ENCODE measurements around the gene DLG2.
"Not testable (repeated sequence)": the region's sequence is repeated elsewhere in the genome, so short reads cannot be mapped to it uniquely, and the experiment has no call there.

The DLG2 gene

GRCh38 chr11:84882056-84882455 is 745.1 kb downstream of the DLG2 start:
- DNase-seq = no peak

GRCh38 chr11:84871116-84871515 is 756.0 kb downstream of the DLG2 start:
- DNase-seq = no peak

GRCh38 chr11:84870486-84870885 is 756.7 kb downstream of the DLG2 start:
- no peak for DNase-seq

- no peak for DNase-seq
Observed at GRCh38 chr11:84866922-84867321, 760.2 kb downstream of the DLG2 start.

- DNase-seq = no peak
Observed at GRCh38 chr11:84865791-84866535, 761.2 kb downstream of the DLG2 start.

GRCh38 chr11:84865257-84865656 is 761.9 kb downstream of the DLG2 start:
- DNase-seq = no peak

- no peak for DNase-seq
Observed at GRCh38 chr11:84857746-84858145, 769.4 kb downstream of the DLG2 start.

GRCh38 chr11:84855508-84856245 is 771.5 kb downstream of the DLG2 start:
- no peak for DNase-seq

GRCh38 chr11:84854498-84854880 is 772.7 kb downstream of the DLG2 start:
- no peak for DNase-seq

- DNase-seq = no peak
Observed at GRCh38 chr11:84853841-84854497, 773.2 kb downstream of the DLG2 start.

GRCh38 chr11:84847842-84848241 is 779.3 kb downstream of the DLG2 start:
- DNase-seq = no peak

GRCh38 chr11:84840201-84840600 is 786.9 kb downstream of the DLG2 start:
- DNase-seq = not testable (repeated sequence)

GRCh38 chr11:84837402-84838069 is 789.6 kb downstream of the DLG2 start:
- no peak for DNase-seq

- DNase-seq = no peak
Observed at GRCh38 chr11:84836371-84836770, 790.8 kb downstream of the DLG2 start.

GRCh38 chr11:84833488-84834088 is 793.6 kb downstream of the DLG2 start:
- no peak for DNase-seq

- DNase-seq = no peak
Observed at GRCh38 chr11:84830372-84830771, 796.8 kb downstream of the DLG2 start.

GRCh38 chr11:84829162-84829561 is 798.0 kb downstream of the DLG2 start:
- no peak for DNase-seq

- DNase-seq = no peak
Observed at GRCh38 chr11:84828616-84829015, 798.5 kb downstream of the DLG2 start.

- DNase-seq = no peak
Observed at GRCh38 chr11:84825106-84825660, 802.0 kb downstream of the DLG2 start.

GRCh38 chr11:84824624-84825023 is 802.5 kb downstream of the DLG2 start:
- DNase-seq = no peak

- no peak for DNase-seq
Observed at GRCh38 chr11:84819537-84819936, 807.6 kb downstream of the DLG2 start.

GRCh38 chr11:84819128-84819527 is 808.0 kb downstream of the DLG2 start:
- DNase-seq = no peak

GRCh38 chr11:84817998-84818397 is 809.1 kb downstream of the DLG2 start:
- DNase-seq = no peak
